Measurements from ENCODE around the gene ZNF423. TPM values are rescaled to one million over a fixed set of nuclear protein-coding genes. Genes with fewer than 3 reads are reported as not detected.
A peak's percentile ranks its signal among the peaks of the same experiment; 100 is the strongest.

Gene ZNF423
- total RNA-seq, 1 donor = 11.6 TPM

DNA sequence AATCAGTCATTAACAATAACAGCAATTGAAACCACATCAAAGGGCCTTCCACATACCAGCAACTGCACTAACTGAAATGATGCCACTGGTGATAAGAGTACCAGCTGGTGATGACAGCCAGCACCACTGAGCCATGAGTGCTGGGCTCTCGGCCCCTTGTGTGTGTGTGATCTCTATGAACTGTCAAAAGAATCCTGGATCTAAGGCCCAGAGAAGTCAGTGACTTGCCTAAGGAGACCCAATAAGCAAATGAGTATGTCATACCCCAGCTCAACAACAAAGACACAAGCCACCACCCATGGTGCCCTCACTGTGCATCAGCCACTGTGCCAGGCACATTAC is 220.9 kb downstream of the ZNF423 start:
- no peak overlapping the region for H3K4me2 ChIP-seq (ENCODE audit: insufficient read depth, low read length)
- no peaks in the 10 kb centered on the region for H3K79me2 ChIP-seq (ENCODE audit: insufficient read depth, low read length)

GRCh38 chr16:49634235-49635008 is 221.5 kb downstream of the ZNF423 start:
- TF ChIP-seq, protein P1, sequence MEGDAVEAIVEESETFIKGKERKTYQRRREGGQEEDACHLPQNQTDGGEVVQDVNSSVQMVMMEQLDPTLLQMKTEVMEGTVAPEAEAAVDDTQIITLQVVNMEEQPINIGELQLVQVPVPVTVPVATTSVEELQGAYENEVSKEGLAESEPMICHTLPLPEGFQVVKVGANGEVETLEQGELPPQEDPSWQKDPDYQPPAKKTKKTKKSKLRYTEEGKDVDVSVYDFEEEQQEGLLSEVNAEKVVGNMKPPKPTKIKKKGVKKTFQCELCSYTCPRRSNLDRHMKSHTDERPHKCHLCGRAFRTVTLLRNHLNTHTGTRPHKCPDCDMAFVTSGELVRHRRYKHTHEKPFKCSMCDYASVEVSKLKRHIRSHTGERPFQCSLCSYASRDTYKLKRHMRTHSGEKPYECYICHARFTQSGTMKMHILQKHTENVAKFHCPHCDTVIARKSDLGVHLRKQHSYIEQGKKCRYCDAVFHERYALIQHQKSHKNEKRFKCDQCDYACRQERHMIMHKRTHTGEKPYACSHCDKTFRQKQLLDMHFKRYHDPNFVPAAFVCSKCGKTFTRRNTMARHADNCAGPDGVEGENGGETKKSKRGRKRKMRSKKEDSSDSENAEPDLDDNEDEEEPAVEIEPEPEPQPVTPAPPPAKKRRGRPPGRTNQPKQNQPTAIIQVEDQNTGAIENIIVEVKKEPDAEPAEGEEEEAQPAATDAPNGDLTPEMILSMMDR (IDR thresholded peaks at IDR 0.05; ENCODE audit: extremely low read depth, low read depth, low read length) = no peak

More for the DNA sequence above, 220.9 kb downstream of the ZNF423 start:
- peak; percentile 84 for DNase-seq (ENCODE audit: insufficient read length, low spot score, missing footprints)
- Histone ChIP-seq H3K27ac (ENCODE audit: low read depth, low read length) (no peak overlapping the region), H3K4me1 (ENCODE audit: insufficient read depth, low read length) (peaks cover 26% of the 10 kb centered on the region), H2AFZ (ENCODE audit: low read length) (no peak overlapping the region), H3K9me3 (ENCODE audit: low read depth, low read length) (no peaks in the 10 kb centered on the region), H3K4me3 (ENCODE audit: insufficient read depth, low read length) (no peak overlapping the region), H3K36me3 (ENCODE audit: insufficient read depth, low read length) (peaks cover 3% of the 10 kb centered on the region), H3K27me3 (ENCODE audit: insufficient read depth, low read length) (no peaks in the 10 kb centered on the region), H4K20me1 (ENCODE audit: insufficient read depth, low read length) (no peaks in the 10 kb centered on the region)
- TF ChIP-seq, protein P1 (IDR thresholded peaks at IDR 0.05; ENCODE audit: extremely low read depth, low read depth, low read length) = no peak

DNA sequence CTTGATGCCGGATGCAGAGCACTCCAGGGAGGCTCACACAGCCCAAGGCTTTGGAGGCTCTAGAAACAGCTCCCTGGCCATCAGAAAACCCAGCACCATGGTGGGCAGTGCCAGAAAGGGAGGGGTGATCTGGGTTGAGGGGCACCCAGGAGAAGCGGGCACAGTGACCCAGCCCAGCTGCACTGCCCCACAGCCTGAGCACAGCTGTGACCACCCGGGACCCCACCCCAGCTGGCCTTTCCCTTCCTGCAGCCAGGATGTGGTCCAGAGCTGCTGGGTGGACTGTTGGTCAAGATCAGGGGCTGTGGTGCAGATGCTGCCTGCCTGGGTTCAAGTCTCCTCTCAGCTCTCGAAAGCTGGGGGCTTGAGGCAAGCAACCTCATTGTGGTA is 223.1 kb downstream of the ZNF423 start:
- H3K4me1 ChIP-seq (ENCODE audit: insufficient read depth, low read length) = peaks cover 15% of the 10 kb centered on the region
- peaks cover 3% of the 10 kb centered on the region for H3K36me3 ChIP-seq (ENCODE audit: insufficient read depth, low read length)
- H2AFZ ChIP-seq (ENCODE audit: low read length) = no peak overlapping the region
- no peak overlapping the region for H3K4me3 ChIP-seq (ENCODE audit: insufficient read depth, low read length)
- no peak overlapping the region for H3K4me2 ChIP-seq (ENCODE audit: insufficient read depth, low read length)
- TF ChIP-seq, protein P1 (IDR thresholded peaks at IDR 0.05; ENCODE audit: extremely low read depth, low read depth, low read length) = no peak
- peaks cover 3% of the 10 kb centered on the region for H3K9me3 ChIP-seq (ENCODE audit: low read depth, low read length)
- no peaks in the 10 kb centered on the region for H3K27me3 ChIP-seq (ENCODE audit: insufficient read depth, low read length)
- H3K27ac ChIP-seq (ENCODE audit: low read depth, low read length) = no peak overlapping the region
- DNase-seq (ENCODE audit: insufficient read length, low spot score, missing footprints) = no peak
- H4K20me1 ChIP-seq (ENCODE audit: insufficient read depth, low read length) = no peaks in the 10 kb centered on the region
- no peaks in the 10 kb centered on the region for H3K79me2 ChIP-seq (ENCODE audit: insufficient read depth, low read length)

More at GRCh38 chr16:49634235-49635008, 221.5 kb downstream of the ZNF423 start:
- no peaks in the 10 kb centered on the region for H3K79me2 ChIP-seq (ENCODE audit: insufficient read depth, low read length)
- H3K4me2 ChIP-seq (ENCODE audit: insufficient read depth, low read length) = no peak overlapping the region
- DNase-seq (ENCODE audit: insufficient read length, low spot score, missing footprints) = no peak
- H3K9me3 ChIP-seq (ENCODE audit: low read depth, low read length) = peaks cover 2% of the 10 kb centered on the region
- no peak overlapping the region for H2AFZ ChIP-seq (ENCODE audit: low read length)
- H3K27me3 ChIP-seq (ENCODE audit: insufficient read depth, low read length) = no peaks in the 10 kb centered on the region
- H3K36me3 ChIP-seq (ENCODE audit: insufficient read depth, low read length) = peaks cover 3% of the 10 kb centered on the region
- H3K27ac ChIP-seq (ENCODE audit: low read depth, low read length) = no peak overlapping the region
- no peak overlapping the region for H3K4me3 ChIP-seq (ENCODE audit: insufficient read depth, low read length)
- H4K20me1 ChIP-seq (ENCODE audit: insufficient read depth, low read length) = no peaks in the 10 kb centered on the region
- peaks cover 20% of the 10 kb centered on the region for H3K4me1 ChIP-seq (ENCODE audit: insufficient read depth, low read length)

DNA sequence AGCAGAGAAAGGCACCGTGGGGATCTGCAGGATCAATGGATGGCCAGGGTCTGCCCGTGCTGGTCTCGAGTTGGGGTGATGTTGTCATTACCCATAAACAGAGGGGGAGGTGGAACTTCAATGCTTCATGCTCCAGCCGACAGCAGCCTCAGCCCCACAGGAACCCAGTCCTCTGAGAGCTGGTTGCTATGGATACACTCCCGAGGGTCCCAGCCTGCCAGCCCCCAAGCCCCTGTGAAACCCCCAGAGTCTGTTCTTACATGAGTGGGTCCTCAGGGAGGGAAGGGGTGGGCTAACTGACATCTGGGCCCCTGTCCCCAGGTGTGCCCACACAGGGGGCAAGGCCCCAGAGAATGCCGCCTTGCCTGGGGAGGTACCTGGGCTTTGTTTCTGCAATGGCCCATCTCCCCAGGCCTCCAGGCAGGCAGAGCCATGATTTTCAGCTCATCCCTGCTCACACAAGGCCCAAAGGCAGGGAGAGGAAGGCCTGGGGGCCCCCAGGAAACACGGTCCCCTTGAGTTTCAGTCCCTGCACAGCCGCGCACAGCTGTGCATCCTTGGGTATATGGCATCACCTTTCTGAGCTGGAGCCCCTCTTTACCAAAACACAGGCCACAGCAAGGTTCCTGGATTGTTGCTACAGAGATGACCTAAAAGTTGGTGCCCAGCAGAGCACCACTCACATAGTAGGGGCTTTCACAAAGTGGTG is 223.7 kb downstream of the ZNF423 start:
- TF ChIP-seq, protein P1 (IDR thresholded peaks at IDR 0.05; ENCODE audit: extremely low read depth, low read depth, low read length) = no peak
- Histone ChIP-seq H3K4me1 (ENCODE audit: insufficient read depth, low read length) (peaks cover 15% of the 10 kb centered on the region), H3K36me3 (ENCODE audit: insufficient read depth, low read length) (peaks cover 3% of the 10 kb centered on the region), H3K79me2 (ENCODE audit: insufficient read depth, low read length) (no peaks in the 10 kb centered on the region), H3K4me2 (ENCODE audit: insufficient read depth, low read length) (no peak overlapping the region), H3K27ac (ENCODE audit: low read depth, low read length) (peak overlapping the region; percentile 76), H3K4me3 (ENCODE audit: insufficient read depth, low read length) (no peak overlapping the region), H3K27me3 (ENCODE audit: insufficient read depth, low read length) (no peaks in the 10 kb centered on the region), H2AFZ (ENCODE audit: low read length) (peak overlapping the region; percentile 47), H3K9me3 (ENCODE audit: low read depth, low read length) (peaks cover 3% of the 10 kb centered on the region), H4K20me1 (ENCODE audit: insufficient read depth, low read length) (no peaks in the 10 kb centered on the region)
- DNase-seq (ENCODE audit: insufficient read length, low spot score, missing footprints) = no peak
